GM21576 (cell line): ENCODE measurements around the gene TNIP1.

ENCODE experiments used
- ATAC-seq: cut with Tn5 transposase; IDR thresholded peaks from one replicate; pipeline ENCODE4 v1.9.1; 2021; ENCODE audit warnings: mild to moderate bottlenecking, moderate library complexity; ENCODE audit not compliant: unreplicated experiment

The TNIP1 gene

GRCh38 chr5:151106509-151106908 is 25.7 kb upstream of the TNIP1 start:
- no peak for ATAC-seq

- ATAC-seq: no peak
These were observed 25.2 kb upstream of the TNIP1 start for GRCh38 chr5:151106043-151106442.

GRCh38 chr5:151105561-151105960 is 24.7 kb upstream of the TNIP1 start:
- no peak for ATAC-seq

GRCh38 chr5:151104795-151105194 is 24.0 kb upstream of the TNIP1 start:
- ATAC-seq: no peak

GRCh38 chr5:151101746-151102145 is 20.9 kb upstream of the TNIP1 start:
- ATAC-seq: no peak

- no peak for ATAC-seq
These were observed 20.3 kb upstream of the TNIP1 start for GRCh38 chr5:151101151-151101550.

GRCh38 chr5:151100681-151101080 is 19.8 kb upstream of the TNIP1 start:
- ATAC-seq: no peak

GRCh38 chr5:151098768-151099121 is 17.9 kb upstream of the TNIP1 start:
- no peak for ATAC-seq

- peak; percentile 41 for ATAC-seq
These were observed 17.3 kb upstream of the TNIP1 start for GRCh38 chr5:151097820-151098767.

- ATAC-seq: no peak
These were observed 16.2 kb upstream of the TNIP1 start for GRCh38 chr5:151097061-151097460.

GRCh38 chr5:151096001-151096373 is 15.2 kb upstream of the TNIP1 start:
- ATAC-seq: no peak

GRCh38 chr5:151095341-151096000 is 14.6 kb upstream of the TNIP1 start:
- no peak for ATAC-seq

GRCh38 chr5:151094852-151095245 is 14.0 kb upstream of the TNIP1 start:
- ATAC-seq: no peak

- peak; percentile 77 for ATAC-seq
These were observed 13.4 kb upstream of the TNIP1 start for GRCh38 chr5:151094030-151094851.

GRCh38 chr5:151093476-151093889 is 12.6 kb upstream of the TNIP1 start:
- peak; percentile 6 for ATAC-seq

GRCh38 chr5:151092762-151093161 is 11.9 kb upstream of the TNIP1 start:
- ATAC-seq: no peak

GRCh38 chr5:151089726-151090125 is 8.9 kb upstream of the TNIP1 start:
- no peak for ATAC-seq

GRCh38 chr5:151088986-151089385 is 8.2 kb upstream of the TNIP1 start:
- ATAC-seq: no peak

- ATAC-seq: no peak
These were observed 6.7 kb upstream of the TNIP1 start for GRCh38 chr5:151087486-151087885.

- peak; percentile 69 for ATAC-seq
These were observed 6.1 kb upstream of the TNIP1 start for GRCh38 chr5:151086905-151087360.

- ATAC-seq: no peak
These were observed 5.5 kb upstream of the TNIP1 start for GRCh38 chr5:151086192-151086869.
